ENCODE data around the gene MICAL3. TPM values are rescaled to one million over a fixed set of nuclear protein-coding genes. Genes with fewer than 3 reads are reported as not detected.

The MICAL3 gene
- total and polyA plus RNA-seq, 5 donors = 30.4 to 105 (median 72.5) TPM

DNA sequence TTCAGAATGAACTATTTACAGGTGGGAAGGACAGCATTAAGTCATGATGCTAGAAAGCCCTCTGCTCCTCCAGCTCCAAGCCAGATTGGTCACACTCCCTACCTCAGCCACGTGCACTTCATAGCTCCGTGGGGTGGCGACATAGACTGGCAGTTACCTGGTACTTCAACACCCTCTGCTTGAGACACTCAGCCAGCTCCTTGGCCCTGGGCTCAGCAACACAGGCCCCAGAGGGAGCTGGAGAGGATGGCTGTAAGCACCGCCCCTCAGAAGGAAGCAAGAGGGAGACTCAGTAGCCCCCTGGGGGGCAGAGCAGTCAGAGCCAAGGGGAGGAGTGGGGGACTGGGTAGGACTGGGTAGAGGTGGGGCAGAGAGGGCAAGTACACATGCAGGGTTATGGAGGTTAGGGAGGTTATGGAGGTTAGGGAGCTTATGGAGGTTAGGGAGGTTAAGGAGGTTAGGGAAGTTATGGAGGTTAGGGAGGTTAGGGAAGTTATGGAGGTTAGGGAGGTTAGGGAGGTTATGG, 148.0 kb downstream of the MICAL3 start:
- 71% methylated on average over 4 of the region's 4 CpGs for WGBS
- intact Hi-C loops (cut with DNase I) = no loop called here
- H3K27me3 ChIP-seq (ENCODE audit: control insufficient read depth, insufficient read depth) = no peaks in the 10 kb centered on the region
- DNase-seq (peak in 1 of 3 donors; percentile 26), ATAC-seq (no peak)
- H3K27ac ChIP-seq (ENCODE audit: low read length) = peak overlapping the region; percentile 10
- no peaks in the 10 kb centered on the region for H3K4me1 ChIP-seq (ENCODE audit: control insufficient read depth, insufficient read depth, low read length)
- no peak overlapping the region for H3K4me3 ChIP-seq (ENCODE audit: low read length)
- H3K9me3 ChIP-seq (ENCODE audit: control insufficient read depth, low read length) = no peaks in the 10 kb centered on the region

DNA sequence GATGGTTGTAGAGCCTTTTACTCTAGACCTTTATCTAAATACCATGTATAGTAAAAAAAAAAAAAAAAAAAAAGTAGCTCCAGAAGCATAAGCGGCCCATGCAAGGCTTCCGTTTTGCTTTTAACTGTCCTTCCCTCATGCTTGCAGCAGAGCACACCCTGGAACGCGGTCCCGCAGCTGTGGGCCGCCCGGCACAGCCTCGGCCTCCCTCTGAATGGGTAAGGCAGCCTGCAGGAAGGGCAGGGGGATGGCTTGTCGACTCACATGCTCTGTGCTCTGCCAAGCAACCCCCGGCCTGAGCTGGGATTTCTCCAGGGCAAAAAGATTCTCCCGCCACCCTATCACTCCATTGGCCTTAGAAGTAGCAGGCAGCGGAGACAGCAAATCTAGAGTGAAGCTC, 148.7 kb downstream of the MICAL3 start:
- no peak for ATAC-seq
- intact Hi-C loops (cut with DNase I) = no loop called here
- DNase-seq = peak in 1 of 3 donors; percentile 31

DNA sequence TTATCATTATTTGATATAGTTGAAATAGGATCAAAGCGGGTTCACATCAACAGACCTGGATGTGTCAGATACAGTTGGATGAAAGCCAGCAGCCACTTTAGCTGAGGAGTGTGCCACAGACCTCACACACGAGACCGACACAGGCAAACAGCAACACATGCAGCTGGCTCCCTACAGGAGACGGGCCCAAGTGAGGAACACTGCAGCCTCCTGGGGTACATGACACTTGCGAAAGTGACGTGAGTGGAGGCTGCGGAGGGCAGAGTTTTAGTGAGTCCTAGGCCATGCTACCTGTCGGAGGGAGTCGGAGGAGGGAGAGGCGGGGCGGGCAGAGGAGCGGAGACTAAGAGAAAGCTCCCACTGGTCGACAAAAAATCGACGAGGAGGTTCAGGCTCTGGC, 149.2 kb downstream of the MICAL3 start:
- Histone ChIP-seq H3K4me1 (ENCODE audit: control insufficient read depth, insufficient read depth, low read length) (no peaks in the 10 kb centered on the region), H3K4me3 (ENCODE audit: low read length) (no peak overlapping the region), H3K9me3 (ENCODE audit: control insufficient read depth, low read length) (no peaks in the 10 kb centered on the region), H3K27ac (ENCODE audit: low read length) (no peak overlapping the region), H3K27me3 (ENCODE audit: control insufficient read depth, insufficient read depth) (no peaks in the 10 kb centered on the region)
- intact Hi-C loops (cut with DNase I) = no loop called here
- DNase-seq = peak in 1 of 3 donors; percentile 35
- WGBS = 88% methylated on average over 15 of the region's 15 CpGs
- ATAC-seq = peak in 1 of 2 donors; percentile 7

More for the DNA sequence above, 148.7 kb downstream of the MICAL3 start:
- Histone ChIP-seq H3K27ac (ENCODE audit: low read length) (no peak overlapping the region), H3K9me3 (ENCODE audit: control insufficient read depth, low read length) (no peaks in the 10 kb centered on the region), H3K4me3 (ENCODE audit: low read length) (no peak overlapping the region), H3K4me1 (ENCODE audit: control insufficient read depth, insufficient read depth, low read length) (no peaks in the 10 kb centered on the region), H3K27me3 (ENCODE audit: control insufficient read depth, insufficient read depth) (no peaks in the 10 kb centered on the region)
- WGBS = 84% methylated on average over 12 of the region's 12 CpGs

DNA sequence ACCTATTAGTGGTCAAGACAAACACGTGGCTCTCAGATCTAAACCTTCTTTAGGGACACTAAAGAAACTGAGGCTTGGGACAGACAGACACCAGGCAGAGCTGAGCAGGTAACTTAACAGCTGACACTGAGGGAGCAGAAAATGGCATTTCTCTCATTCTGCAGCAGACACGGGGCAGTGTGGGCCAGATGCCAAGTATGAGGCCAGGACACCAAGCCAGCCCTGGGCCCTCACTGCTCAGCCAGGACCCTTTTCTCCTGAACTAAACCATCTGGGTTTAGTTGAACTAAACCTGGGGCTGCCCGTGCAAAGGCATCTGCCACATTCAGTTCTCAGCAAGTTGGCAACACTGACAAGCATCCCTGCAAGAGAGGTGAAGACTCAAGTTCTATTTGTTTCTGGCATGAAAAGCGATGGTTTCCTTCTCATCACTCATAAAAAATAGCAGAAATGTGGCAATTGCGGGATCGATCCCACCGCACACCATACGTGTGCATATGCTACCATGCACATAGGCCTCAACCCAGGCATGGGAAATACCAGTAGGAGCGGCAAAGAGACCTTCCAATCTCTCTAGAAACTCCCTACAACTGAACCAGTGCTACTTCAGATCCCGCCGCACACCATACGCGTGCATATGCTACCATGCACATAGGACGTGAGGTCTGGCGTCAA, 150.0 kb downstream of the MICAL3 start:
- 89% methylated on average over 15 of the region's 15 CpGs for WGBS
- no peak overlapping the region for H3K4me3 ChIP-seq (ENCODE audit: low read length)
- no peaks in the 10 kb centered on the region for H3K9me3 ChIP-seq (ENCODE audit: control insufficient read depth, low read length)
- intact Hi-C loops (cut with DNase I) = no loop called here
- H3K27me3 ChIP-seq (ENCODE audit: control insufficient read depth, insufficient read depth) = no peaks in the 10 kb centered on the region
- ATAC-seq = no peak
- H3K4me1 ChIP-seq (ENCODE audit: control insufficient read depth, insufficient read depth, low read length) = no peaks in the 10 kb centered on the region
- DNase-seq = peak in 1 of 3 donors; percentile 45
- H3K27ac ChIP-seq (ENCODE audit: low read length) = no peak overlapping the region

DNA sequence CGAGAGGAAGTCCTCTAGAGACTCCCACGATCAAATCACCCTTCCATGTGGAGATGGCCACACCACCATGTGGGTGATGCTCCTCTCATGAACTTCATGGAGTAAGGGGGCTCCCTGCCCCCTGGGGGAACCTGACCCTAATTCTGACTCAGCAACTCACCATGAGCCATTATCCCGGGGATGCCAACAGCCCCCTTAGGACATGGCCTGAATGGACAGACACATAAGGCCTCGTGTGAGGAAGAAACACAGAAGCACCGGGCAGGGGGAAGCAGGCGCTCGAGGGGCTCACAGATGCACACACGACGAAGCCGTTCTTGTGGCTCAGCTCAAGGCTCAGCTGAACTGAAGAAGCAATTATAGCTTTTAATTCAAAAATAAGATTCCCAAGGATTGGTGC, 150.6 kb downstream of the MICAL3 start:
- H3K27ac ChIP-seq (ENCODE audit: low read length) = no peak overlapping the region
- H3K27me3 ChIP-seq (ENCODE audit: control insufficient read depth, insufficient read depth) = no peaks in the 10 kb centered on the region
- peak in 1 of 3 donors; percentile 5 for DNase-seq
- ATAC-seq = no peak
- WGBS = 90% methylated on average over 10 of the region's 10 CpGs
- no peaks in the 10 kb centered on the region for H3K9me3 ChIP-seq (ENCODE audit: control insufficient read depth, low read length)
- H3K4me3 ChIP-seq (ENCODE audit: low read length) = no peak overlapping the region
- no peaks in the 10 kb centered on the region for H3K4me1 ChIP-seq (ENCODE audit: control insufficient read depth, insufficient read depth, low read length)
- intact Hi-C loops (cut with DNase I) = no loop called here

DNA sequence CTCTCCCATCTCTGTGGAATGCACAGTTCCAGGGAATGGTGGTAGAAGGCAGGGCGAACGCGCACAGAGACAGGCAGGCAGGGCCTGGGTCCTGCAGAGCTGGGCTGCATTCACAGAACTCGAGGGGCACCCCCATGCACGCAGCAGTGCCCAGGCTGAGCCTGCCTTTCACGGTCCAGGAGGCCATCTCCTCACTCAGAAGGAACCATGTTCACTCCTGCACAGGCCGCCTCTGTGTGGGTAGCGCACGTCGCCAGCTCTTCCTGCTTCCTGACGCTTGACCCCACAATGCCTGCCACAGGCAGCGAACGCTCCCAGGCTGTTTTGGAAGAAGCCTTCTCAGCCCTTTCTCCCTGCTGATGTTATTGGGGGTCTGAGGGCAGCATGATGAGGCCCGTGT, 151.2 kb downstream of the MICAL3 start:
- 89% methylated on average over 14 of the region's 14 CpGs for whole genome bisulfite sequencing
- Histone ChIP-seq H3K27me3 (ENCODE audit: control insufficient read depth, insufficient read depth) (no peaks in the 10 kb centered on the region), H3K4me3 (ENCODE audit: low read length) (no peak overlapping the region), H3K4me1 (ENCODE audit: control insufficient read depth, insufficient read depth, low read length) (no peaks in the 10 kb centered on the region), H3K27ac (ENCODE audit: low read length) (no peak overlapping the region), H3K9me3 (ENCODE audit: control insufficient read depth, low read length) (no peaks in the 10 kb centered on the region)
- intact Hi-C loops (cut with DNase I) = no loop called here
- ATAC-seq (no peak), DNase-seq (peak in 1 of 3 donors; percentile 29)

DNA sequence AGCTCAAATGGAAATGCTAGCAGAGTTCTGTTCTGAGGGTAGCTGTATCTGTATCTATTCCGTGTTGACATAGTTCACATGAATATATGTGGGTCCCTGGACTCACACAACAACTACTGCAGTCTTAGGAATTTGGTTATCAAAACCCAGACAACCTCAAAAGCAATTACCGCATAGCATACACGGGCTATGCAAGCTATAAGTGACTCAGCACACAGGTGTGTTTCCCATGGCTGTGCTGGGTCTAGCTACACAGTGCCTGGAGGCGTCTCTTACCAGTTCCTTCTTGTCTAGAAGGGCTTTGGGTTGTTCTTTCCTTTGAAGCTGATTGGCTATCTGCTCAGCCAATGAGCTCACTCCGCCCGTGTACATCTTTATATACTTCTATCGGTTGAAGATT, 151.9 kb downstream of the MICAL3 start:
- intact Hi-C loops (cut with DNase I) = no loop called here
- no peak for DNase-seq
- H3K4me1 ChIP-seq (ENCODE audit: control insufficient read depth, insufficient read depth, low read length) = peaks cover 1% of the 10 kb centered on the region
- H3K27ac ChIP-seq (ENCODE audit: low read length) = peak overlapping the region; percentile 20
- H3K27me3 ChIP-seq (ENCODE audit: control insufficient read depth, insufficient read depth) = no peaks in the 10 kb centered on the region
- ATAC-seq = no peak
- H3K4me3 ChIP-seq (ENCODE audit: low read length) = no peak overlapping the region
- WGBS = 85% methylated on average over 7 of the region's 7 CpGs
- H3K9me3 ChIP-seq (ENCODE audit: control insufficient read depth, low read length) = no peaks in the 10 kb centered on the region

DNA sequence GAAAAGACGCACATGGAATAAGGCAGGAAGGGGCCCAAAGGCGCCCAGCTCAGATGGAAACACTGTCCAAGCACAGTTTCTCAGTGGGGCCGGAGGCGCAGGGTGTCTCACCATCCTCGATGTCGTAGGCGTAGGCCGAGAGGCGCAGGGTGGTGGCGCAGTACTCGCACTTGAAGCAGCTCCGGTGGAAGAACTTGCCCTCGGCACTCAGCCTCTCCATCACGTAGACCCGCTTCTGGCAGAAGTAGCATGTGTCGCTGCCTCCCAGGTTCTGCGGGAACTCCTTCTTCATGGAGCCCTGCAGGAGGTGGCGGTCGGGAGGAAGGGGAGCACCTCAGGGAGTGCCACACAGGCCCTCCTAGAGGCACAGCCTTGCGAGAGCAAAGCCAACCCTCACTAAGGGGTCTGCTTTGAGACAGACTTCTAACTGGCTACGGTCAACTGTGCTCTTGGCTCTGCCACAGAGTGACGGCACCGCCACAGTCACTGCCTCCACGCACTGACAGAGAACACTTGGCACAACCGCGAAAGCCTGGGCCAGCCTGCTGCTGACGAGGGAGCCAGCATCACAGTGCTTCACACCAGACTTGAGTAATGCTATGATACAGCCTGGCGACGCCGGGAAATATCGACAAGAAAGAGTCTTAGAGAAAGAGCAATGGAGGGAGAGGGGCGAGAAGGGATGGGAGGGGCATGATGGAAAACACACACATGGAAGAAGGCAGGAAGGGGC, 152.5 kb downstream of the MICAL3 start:
- intact Hi-C loops (cut with DNase I) = no loop called here
- DNase-seq (peak in 2 of 3 donors; percentile 44 to 66), ATAC-seq (peak; percentile 55 to 65)
- Histone ChIP-seq H3K27ac (ENCODE audit: low read length) (peak overlapping the region; percentile 20), H3K27me3 (ENCODE audit: control insufficient read depth, insufficient read depth) (no peaks in the 10 kb centered on the region), H3K9me3 (ENCODE audit: control insufficient read depth, low read length) (no peaks in the 10 kb centered on the region), H3K4me1 (ENCODE audit: control insufficient read depth, insufficient read depth, low read length) (peaks cover 2% of the 10 kb centered on the region), H3K4me3 (ENCODE audit: low read length) (no peak overlapping the region)
- WGBS = 91% methylated on average over 32 of the region's 32 CpGs

DNA sequence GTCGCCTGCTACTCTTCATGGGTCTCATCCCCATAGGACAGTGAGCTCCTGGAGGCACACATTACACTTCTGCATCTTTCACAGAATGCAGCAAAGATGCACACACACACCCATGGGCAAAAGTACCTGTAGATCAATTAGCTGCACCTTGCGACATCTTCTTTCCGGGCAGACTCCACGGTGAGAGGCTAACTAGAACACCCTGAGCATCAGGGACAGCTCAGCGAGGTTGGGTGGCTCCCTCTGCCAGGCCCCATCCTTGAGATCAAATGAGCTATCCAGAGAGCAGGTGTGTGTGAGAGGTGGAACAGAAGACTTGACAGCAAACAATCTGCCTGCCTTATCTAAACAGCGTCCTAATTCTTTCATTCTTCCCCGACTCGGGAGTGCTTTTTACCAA, 154.0 kb downstream of the MICAL3 start:
- Histone ChIP-seq H3K4me1 (ENCODE audit: control insufficient read depth, insufficient read depth, low read length) (peaks cover 2% of the 10 kb centered on the region), H3K27ac (ENCODE audit: low read length) (no peak overlapping the region), H3K4me3 (ENCODE audit: low read length) (no peak overlapping the region), H3K9me3 (ENCODE audit: control insufficient read depth, low read length) (no peaks in the 10 kb centered on the region), H3K27me3 (ENCODE audit: control insufficient read depth, insufficient read depth) (no peaks in the 10 kb centered on the region)
- DNase-seq = peak in 1 of 3 donors; percentile 16
- WGBS = 76% methylated on average over 8 of the region's 8 CpGs
- intact Hi-C loops (cut with DNase I) = no loop called here
- ATAC-seq = no peak

DNA sequence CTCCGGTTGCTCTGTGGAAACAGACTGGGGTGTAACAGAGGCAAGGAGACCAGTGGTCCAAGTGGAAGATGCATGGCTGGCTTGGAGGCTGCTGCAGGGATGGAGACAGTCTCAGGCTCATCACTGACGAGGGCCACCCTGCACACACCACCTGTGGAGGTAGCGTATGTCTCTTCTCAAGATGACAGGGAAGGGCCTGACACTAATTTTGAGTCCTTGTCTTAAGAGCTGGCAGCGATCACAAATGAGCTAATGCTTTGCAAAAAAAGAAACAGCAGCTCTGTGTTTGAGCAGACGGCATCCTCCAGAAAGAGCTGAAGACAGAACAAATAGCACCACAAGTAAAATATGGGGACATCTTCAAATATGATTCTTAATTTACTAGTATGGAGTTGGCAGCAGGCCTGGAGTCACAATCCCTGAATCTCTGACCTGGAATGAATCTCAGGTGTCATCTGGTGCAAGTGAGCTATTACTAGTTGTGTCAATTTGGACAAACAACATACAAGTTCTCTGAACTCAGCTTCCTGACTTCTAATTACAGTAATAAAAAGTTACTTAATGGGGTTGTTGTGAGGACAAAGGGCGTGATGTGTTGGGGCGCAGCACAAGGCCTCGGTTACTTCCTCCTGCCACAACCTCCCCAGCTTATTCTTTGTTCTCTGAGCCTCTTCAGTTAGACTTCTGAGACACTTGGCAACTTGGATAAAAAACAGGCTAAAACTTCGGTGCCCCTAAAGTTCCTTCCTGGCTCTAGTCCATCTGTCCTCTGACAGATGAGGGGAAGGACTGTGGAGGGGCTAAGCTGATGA, 154.9 kb downstream of the MICAL3 start:
- peak in 1 of 3 donors; percentile 7 for DNase-seq
- Histone ChIP-seq H3K27ac (ENCODE audit: low read length) (no peak overlapping the region), H3K4me1 (ENCODE audit: control insufficient read depth, insufficient read depth, low read length) (peaks cover 2% of the 10 kb centered on the region), H3K4me3 (ENCODE audit: low read length) (no peak overlapping the region), H3K9me3 (ENCODE audit: control insufficient read depth, low read length) (no peaks in the 10 kb centered on the region), H3K27me3 (ENCODE audit: control insufficient read depth, insufficient read depth) (no peaks in the 10 kb centered on the region)
- no peak for ATAC-seq
- WGBS = 73% methylated on average over 9 of the region's 9 CpGs
- intact Hi-C loops (cut with DNase I) = no loop called here

DNA sequence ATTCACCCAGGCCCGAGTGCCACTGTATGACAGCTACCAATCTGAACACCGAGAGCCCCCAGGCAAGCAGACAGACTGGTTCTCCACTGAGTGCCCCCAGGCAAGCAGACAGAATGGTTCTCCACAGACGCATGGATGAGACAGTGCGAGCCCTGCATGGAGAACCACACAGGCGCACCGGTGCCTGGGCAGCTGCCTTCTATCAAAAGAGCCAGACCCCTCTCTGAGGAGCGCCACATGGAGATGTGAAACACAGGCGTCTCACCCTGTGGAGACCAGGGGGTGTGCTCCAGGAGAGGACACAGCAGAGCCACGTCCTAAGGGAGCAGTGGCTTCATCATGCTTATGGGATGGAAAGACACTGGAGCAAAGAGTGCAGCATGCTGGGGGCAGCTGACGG, 155.6 kb downstream of the MICAL3 start:
- Histone ChIP-seq H3K4me3 (ENCODE audit: low read length) (no peak overlapping the region), H3K27ac (ENCODE audit: low read length) (no peak overlapping the region), H3K4me1 (ENCODE audit: control insufficient read depth, insufficient read depth, low read length) (peaks cover 2% of the 10 kb centered on the region), H3K9me3 (ENCODE audit: control insufficient read depth, low read length) (no peaks in the 10 kb centered on the region), H3K27me3 (ENCODE audit: control insufficient read depth, insufficient read depth) (no peaks in the 10 kb centered on the region)
- ATAC-seq (no peak), DNase-seq (peak in 1 of 3 donors; percentile 13)
- intact Hi-C loops (cut with DNase I) = no loop called here
- 91% methylated on average over 10 of the region's 10 CpGs for WGBS

Measured in right cardiac atrium (tissue), 5 donors.